GM23338 (cell line): Measurements from ENCODE around the gene LRRIQ4.

Experiments
- CREB1 ChIP-seq: fragments of 250-450 bp; sonication (Bioruptor Pico); IDR thresholded peaks from 2 replicates; pipeline ENCODE4 v1.5.0; 2020; ENCODE audit warnings: low read depth, mild to moderate bottlenecking, moderate library complexity
- CTCF ChIP-seq, 2 experiments: fragments of 200-600 bp in 1 of 2; sonication (generic) in 1 of 2; conservative IDR thresholded peaks; 2 replicates each; pipeline versions ENCODE4 v1.5.1 to v1.6.1; 2016 to 2017; ENCODE audit warnings: antibody characterized with exemption in 2 of 2, low read depth in 2 of 2, mild to moderate bottlenecking in 2 of 2, moderate library complexity in 1 of 2
- EZH2 ChIP-seq: fragments of 200-600 bp; sonication (generic); IDR thresholded peaks from one replicate; pipeline ENCODE4 v1.8.0; 2017; ENCODE audit warnings: antibody characterized with exemption, mild to moderate bottlenecking, low read depth; ENCODE audit not compliant: unreplicated experiment
- EZH2phosphoT487 ChIP-seq: fragments of 200-600 bp; sonication (generic); IDR thresholded peaks from one replicate; pipeline ENCODE4 v1.8.1; 2018; ENCODE audit warnings: antibody characterized with exemption; ENCODE audit not compliant: unreplicated experiment
- JUNB ChIP-seq: IDR thresholded peaks from one replicate; pipeline ENCODE4 v1.6.1; 2016; ENCODE audit warnings: antibody characterized with exemption; ENCODE audit not compliant: unreplicated experiment
- NANOG ChIP-seq: IDR thresholded peaks from 2 replicates; pipeline ENCODE4 v1.6.1; 2016; ENCODE audit warnings: antibody characterized with exemption, borderline replicate concordance
- POLR2AphosphoS5 ChIP-seq: IDR thresholded peaks from 2 replicates; pipeline ENCODE4 v1.6.1; 2016; ENCODE audit warnings: antibody characterized with exemption, low read depth
- REST ChIP-seq: IDR thresholded peaks from one replicate; pipeline ENCODE4 v1.6.1; 2018; ENCODE audit warnings: antibody characterized with exemption; ENCODE audit not compliant: unreplicated experiment
- STAT1 ChIP-seq: IDR thresholded peaks from one replicate; pipeline ENCODE4 v1.6.1; 2016; ENCODE audit warnings: antibody characterized with exemption; ENCODE audit not compliant: unreplicated experiment
- ZNF462 ChIP-seq: fragments of 250-450 bp; sonication (Bioruptor Pico); IDR thresholded peaks from 2 replicates; pipeline ENCODE4 v1.5.0; 2020; ENCODE audit warnings: mild to moderate bottlenecking, moderate library complexity

GRCh38 chr3:169790219-169790618, 22.5 kb upstream of the LRRIQ4 start:
- TF ChIP-seq CTCF (conservative IDR thresholded peaks at IDR 0.05; ENCODE audit: low read depth in 2 of 2), result no peak
- TF ChIP-seq EZH2, result no peak
- TF ChIP-seq POLR2AphosphoS5, result no peak
- TF ChIP-seq STAT1, result no peak
- TF ChIP-seq REST, result no peak
- TF ChIP-seq EZH2phosphoT487, result no peak
- no peak for TF ChIP-seq CREB1 (CRISPR knock-in tag)
- no peak for TF ChIP-seq JUNB
- no peak for TF ChIP-seq NANOG
- no peak for TF ChIP-seq ZNF462 (CRISPR knock-in tag)
